ENCODE measurements around the gene PRELP.

The PRELP gene

GRCh38 chr1:203493901-203494300 is 18.3 kb downstream of the PRELP start, which contains the start of gene OPTC:
TSS of gene OPTC (plus strand) at chr1:203494153. CDS start at chr1:203496006, 1,853 bp downstream.
- no peak for TF ChIP-seq CTCF (IDR thresholded peaks at IDR 0.05; ENCODE audit: borderline replicate concordance, control extremely low read depth, extremely low read depth, insufficient read depth, missing control alignments)
- in situ Hi-C loops (cut with MboI; ENCODE audit: low sequenced_read_pairs, unreplicated experiment) = no loop called here
- no peak for DNase-seq (ENCODE audit: low spot score)

- no peak for TF ChIP-seq CTCF (IDR thresholded peaks at IDR 0.05; ENCODE audit: borderline replicate concordance, control extremely low read depth, extremely low read depth, insufficient read depth, missing control alignments)
- in situ Hi-C loops (cut with MboI; ENCODE audit: low sequenced_read_pairs, unreplicated experiment) = no loop called here
- no peak for DNase-seq (ENCODE audit: low spot score)
These were observed 20.2 kb downstream of the PRELP start for GRCh38 chr1:203495845-203496244.

- TF ChIP-seq CTCF (IDR thresholded peaks at IDR 0.05; ENCODE audit: borderline replicate concordance, control extremely low read depth, extremely low read depth, insufficient read depth, missing control alignments) = no peak
These were observed 21.7 kb downstream of the PRELP start for GRCh38 chr1:203497269-203497777.

GRCh38 chr1:203499643-203500278 is 24.2 kb downstream of the PRELP start:
- in situ Hi-C loops (cut with MboI; ENCODE audit: low sequenced_read_pairs, unreplicated experiment) = no loop called here
- no peak for DNase-seq (ENCODE audit: low spot score)
- no peak for TF ChIP-seq CTCF (IDR thresholded peaks at IDR 0.05; ENCODE audit: borderline replicate concordance, control extremely low read depth, extremely low read depth, insufficient read depth, missing control alignments)

More at GRCh38 chr1:203497269-203497777, 21.7 kb downstream of the PRELP start:
- in situ Hi-C loops (cut with MboI; ENCODE audit: low sequenced_read_pairs, unreplicated experiment) = no loop called here
- no peak for DNase-seq (ENCODE audit: low spot score)

- in situ Hi-C loops (cut with MboI; ENCODE audit: low sequenced_read_pairs, unreplicated experiment) = no loop called here
- no peak for DNase-seq (ENCODE audit: low spot score)
- no peak for TF ChIP-seq CTCF (IDR thresholded peaks at IDR 0.05; ENCODE audit: borderline replicate concordance, control extremely low read depth, extremely low read depth, insufficient read depth, missing control alignments)
These were observed 24.7 kb downstream of the PRELP start for GRCh38 chr1:203500279-203500678.

GRCh38 chr1:203503836-203504235 is 28.2 kb downstream of the PRELP start:
- TF ChIP-seq CTCF (IDR thresholded peaks at IDR 0.05; ENCODE audit: borderline replicate concordance, control extremely low read depth, extremely low read depth, insufficient read depth, missing control alignments) = no peak
- in situ Hi-C loops (cut with MboI; ENCODE audit: low sequenced_read_pairs, unreplicated experiment) = no loop called here
- no peak for DNase-seq (ENCODE audit: low spot score)
